Umbilical cord (tissue), 1 donor: ENCODE data around the gene ADAMTS1. TPM values are rescaled to one million over a fixed set of nuclear protein-coding genes. Genes with fewer than 3 reads are reported as not detected.

Experiments
- total RNA-seq: library from RNA; depleted of rRNA; stranded (reverse); fragments of >200 nt; gene quantifications from one replicate; pipeline ENCODE4 v1.2.3, GENCODE V29; 2014; ENCODE audit warnings: low replicate concordance; ENCODE audit not compliant: insufficient read depth

Gene ADAMTS1
- total RNA-seq, 1 donor from 2014 or later, result 211 TPM

Other genes with a start within 250 kb of the ADAMTS1 start
- gene ADAMTS5, start 121.7 kb upstream of the ADAMTS1 start, total RNA-seq, result 5.3 TPM